Liver (tissue), 9 donors: ENCODE results near the gene RUNDC3A. TPM values are rescaled to one million over a fixed set of nuclear protein-coding genes. Genes with fewer than 3 reads are reported as not detected.

Experiments used
- DNase-seq: peaks from one replicate; pipeline ENCODE4 v3.0.0-alpha.2; 2017; ENCODE audit warnings: low spot score
- H3K27ac ChIP-seq, 2 donors: one replicate each; pipeline ENCODE4 v1.7.0; 2013; ENCODE audit warnings: inconsistent platforms in 2 of 2, low read length in 2 of 2, control low read depth in 1 of 2, low read depth in 1 of 2, mild to moderate bottlenecking in 1 of 2
- H3K27me3 ChIP-seq, 4 donors: one replicate each; pipeline versions ENCODE4 v1.6.1 to v1.7.0; 2013; ENCODE audit warnings: low read length in 3 of 4, inconsistent platforms in 1 of 4, mild to moderate bottlenecking in 1 of 4, moderate library complexity in 1 of 4; ENCODE audit not compliant: control insufficient read depth in 4 of 4, insufficient read depth in 4 of 4
- H3K36me3 ChIP-seq, 4 donors: one replicate each; pipeline versions ENCODE4 v1.6.1 to v1.7.0; 2013; ENCODE audit warnings: low read length in 3 of 4, mild to moderate bottlenecking in 3 of 4, low read depth in 1 of 4, moderate library complexity in 1 of 4; ENCODE audit not compliant: control insufficient read depth in 4 of 4, insufficient read depth in 3 of 4
- H3K4me1 ChIP-seq, 4 donors: one replicate each; pipeline versions ENCODE4 v1.6.1 to v1.7.0; 2013; ENCODE audit warnings: low read length in 3 of 4, mild to moderate bottlenecking in 3 of 4, moderate library complexity in 1 of 4; ENCODE audit not compliant: control insufficient read depth in 4 of 4, insufficient read depth in 4 of 4
- H3K4me3 ChIP-seq, 3 donors: one replicate each; pipeline versions ENCODE4 v1.6.1 to v1.7.0; 2013; ENCODE audit warnings: low read length in 3 of 3, control low read depth in 1 of 3, low read depth in 1 of 3, mild to moderate bottlenecking in 1 of 3
- H3K9ac ChIP-seq, 2 donors: one replicate each; pipeline ENCODE4 v1.7.0; 2013; ENCODE audit warnings: low read length in 2 of 2, mild to moderate bottlenecking in 2 of 2, moderate library complexity in 2 of 2, control low read depth in 1 of 2, low read depth in 1 of 2
- H3K9me3 ChIP-seq, 4 donors: one replicate each; pipeline versions ENCODE4 v1.6.1 to v1.7.0; 2013; ENCODE audit warnings: low read length in 3 of 4; ENCODE audit not compliant: control insufficient read depth in 4 of 4
- EGR1 ChIP-seq, 2 donors: IDR thresholded peaks; 2 replicates each; pipeline ENCODE4 v1.6.1; 2016 to 2018; ENCODE audit warnings: antibody characterized with exemption in 2 of 2, low read depth in 2 of 2
- FOXA1 ChIP-seq: IDR thresholded peaks from 2 replicates; pipeline ENCODE4 v1.6.1; 2016; ENCODE audit warnings: antibody characterized with exemption
- FOXA2 ChIP-seq: IDR thresholded peaks from 2 replicates; pipeline ENCODE4 v1.6.1; 2016; ENCODE audit warnings: antibody characterized with exemption
- GABPA ChIP-seq, 2 donors: IDR thresholded peaks in 1 of 2; conservative IDR thresholded peaks in 1 of 2; 2 replicates each; pipeline ENCODE4 v1.6.1; 2016; ENCODE audit warnings: antibody characterized with exemption in 2 of 2, mild to moderate bottlenecking in 1 of 2, moderate library complexity in 1 of 2
- HNF4A ChIP-seq, 2 donors: conservative IDR thresholded peaks; 2 replicates each; pipeline ENCODE4 v1.6.1; 2016; ENCODE audit warnings: antibody characterized with exemption in 2 of 2, mild to moderate bottlenecking in 2 of 2
- HNF4G ChIP-seq: IDR thresholded peaks from 2 replicates; pipeline ENCODE4 v1.6.1; 2016; ENCODE audit warnings: antibody characterized with exemption
- JUND ChIP-seq, 2 donors: IDR thresholded peaks; 2 replicates each; pipeline ENCODE4 v1.6.1; 2016; ENCODE audit warnings: antibody characterized with exemption in 2 of 2
- NR2F2 ChIP-seq: IDR thresholded peaks from 2 replicates; pipeline ENCODE4 v1.6.1; 2016; ENCODE audit warnings: antibody characterized with exemption
- RAD21 ChIP-seq, 2 donors: IDR thresholded peaks; 2 replicates each; pipeline ENCODE4 v1.6.1; 2016; ENCODE audit warnings: antibody characterized with exemption in 2 of 2, mild to moderate bottlenecking in 2 of 2
- RXRA ChIP-seq, 2 donors: IDR thresholded peaks; 2 replicates each; pipeline ENCODE4 v1.6.1; 2017 to 2018; ENCODE audit warnings: antibody characterized with exemption in 2 of 2, mild to moderate bottlenecking in 1 of 2
- SP1 ChIP-seq: IDR thresholded peaks from 2 replicates; pipeline ENCODE4 v1.6.1; 2018; ENCODE audit warnings: antibody characterized with exemption, mild to moderate bottlenecking
- TAF1 ChIP-seq: conservative IDR thresholded peaks from 2 replicates; pipeline ENCODE4 v1.6.1; 2016; ENCODE audit warnings: antibody characterized with exemption, mild to moderate bottlenecking
- YY1 ChIP-seq: IDR thresholded peaks from 2 replicates; pipeline ENCODE4 v1.6.1; 2016; ENCODE audit warnings: antibody characterized with exemption, mild to moderate bottlenecking
- WGBS: extraction: QIAGEN DNeasy Blood & Tissue Kit; methylation state at CpG from one replicate; pipeline ENCODE4 v1.1.7; 2013; 5-methylcytosine and 5-hydroxymethylcytosine counted together
- polyA plus RNA-seq, 2 donors: library from polyadenylated mRNA; stranded (reverse) in 1 of 2; unstranded in 1 of 2; fragments of 200-250 nt in 1 of 2; fragments of >200 nt in 1 of 2; fragmentation: Nextera tagmentation in 1 of 2; extraction: Ambion mirVana in 1 of 2; gene quantifications; one replicate each; pipeline versions ENCODE4 v1.2.1 to v1.2.3, GENCODE V29; 2013 to 2015
- total RNA-seq, 2 donors: library from RNA; depleted of rRNA; stranded (reverse); fragments of >200 nt; gene quantifications; one replicate each; pipeline ENCODE4 v1.2.3, GENCODE V29; 2014
- TF ChIP-seq, protein P1 (sequence below): IDR thresholded peaks from 2 replicates; pipeline ENCODE4 v1.6.1; 2016; ENCODE audit warnings: antibody characterized with exemption, mild to moderate bottlenecking
- TF ChIP-seq, protein P2 (sequence below): IDR thresholded peaks from 2 replicates; pipeline ENCODE4 v1.6.1; 2016; ENCODE audit warnings: antibody characterized with exemption
- TF ChIP-seq, protein P3 (sequence below): IDR thresholded peaks from 2 replicates; pipeline ENCODE4 v1.6.1; 2016; ENCODE audit warnings: antibody characterized with exemption
- TF ChIP-seq, protein P4 (sequence below): fragments of 150-350 bp; IDR thresholded peaks from 2 replicates; pipeline ENCODE4 v1.5.1; 2017; ENCODE audit warnings: improper control_type of control experiment, low read depth, low read length; ENCODE audit not compliant: missing input control
- TF ChIP-seq, protein P5 (sequence below): IDR thresholded peaks from 2 replicates; pipeline ENCODE4 v1.6.1; 2016; ENCODE audit warnings: antibody characterized with exemption
- donor health status: healthy.
- donor health status: healthy.
- donor health status: healthy.
- donor health status: healthy.
- donor health status: healthy.

RUNDC3A gene
- total and polyA plus RNA-seq, 4 donors = 0.05 to 17.0 (median 0.06) TPM; not detected in 1

DNA sequence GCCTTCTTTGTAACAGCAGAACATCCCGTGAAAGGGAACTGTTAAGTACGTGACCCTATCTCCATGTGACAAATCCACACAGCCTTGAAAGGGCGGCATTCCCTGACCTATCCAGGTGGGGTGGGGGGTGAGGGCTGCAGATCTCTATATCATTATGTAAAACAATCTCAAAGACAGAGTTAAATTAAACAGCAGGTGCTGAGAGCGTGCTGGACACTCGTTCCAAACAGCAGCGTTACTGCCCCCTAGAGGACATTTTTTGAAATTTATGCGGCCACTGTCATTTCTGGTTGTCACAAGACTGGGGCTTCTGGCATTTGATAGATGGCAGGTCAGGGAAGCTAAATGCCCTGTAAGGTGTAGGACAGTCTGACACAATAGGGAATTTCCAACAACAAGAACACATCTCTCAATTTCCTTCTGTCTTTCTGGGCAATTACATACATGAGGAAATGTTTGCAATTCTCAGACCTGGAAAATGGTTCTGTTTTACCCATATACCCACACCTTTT, 22.9 kb downstream of the RUNDC3A start:
- no peak overlapping the region for H3K27ac ChIP-seq
- no peak for TF ChIP-seq JUND (IDR thresholded peaks at IDR 0.05)
- no peak for TF ChIP-seq YY1
- peak; percentile 14 for TF ChIP-seq SP1
- TF ChIP-seq, protein P1, sequence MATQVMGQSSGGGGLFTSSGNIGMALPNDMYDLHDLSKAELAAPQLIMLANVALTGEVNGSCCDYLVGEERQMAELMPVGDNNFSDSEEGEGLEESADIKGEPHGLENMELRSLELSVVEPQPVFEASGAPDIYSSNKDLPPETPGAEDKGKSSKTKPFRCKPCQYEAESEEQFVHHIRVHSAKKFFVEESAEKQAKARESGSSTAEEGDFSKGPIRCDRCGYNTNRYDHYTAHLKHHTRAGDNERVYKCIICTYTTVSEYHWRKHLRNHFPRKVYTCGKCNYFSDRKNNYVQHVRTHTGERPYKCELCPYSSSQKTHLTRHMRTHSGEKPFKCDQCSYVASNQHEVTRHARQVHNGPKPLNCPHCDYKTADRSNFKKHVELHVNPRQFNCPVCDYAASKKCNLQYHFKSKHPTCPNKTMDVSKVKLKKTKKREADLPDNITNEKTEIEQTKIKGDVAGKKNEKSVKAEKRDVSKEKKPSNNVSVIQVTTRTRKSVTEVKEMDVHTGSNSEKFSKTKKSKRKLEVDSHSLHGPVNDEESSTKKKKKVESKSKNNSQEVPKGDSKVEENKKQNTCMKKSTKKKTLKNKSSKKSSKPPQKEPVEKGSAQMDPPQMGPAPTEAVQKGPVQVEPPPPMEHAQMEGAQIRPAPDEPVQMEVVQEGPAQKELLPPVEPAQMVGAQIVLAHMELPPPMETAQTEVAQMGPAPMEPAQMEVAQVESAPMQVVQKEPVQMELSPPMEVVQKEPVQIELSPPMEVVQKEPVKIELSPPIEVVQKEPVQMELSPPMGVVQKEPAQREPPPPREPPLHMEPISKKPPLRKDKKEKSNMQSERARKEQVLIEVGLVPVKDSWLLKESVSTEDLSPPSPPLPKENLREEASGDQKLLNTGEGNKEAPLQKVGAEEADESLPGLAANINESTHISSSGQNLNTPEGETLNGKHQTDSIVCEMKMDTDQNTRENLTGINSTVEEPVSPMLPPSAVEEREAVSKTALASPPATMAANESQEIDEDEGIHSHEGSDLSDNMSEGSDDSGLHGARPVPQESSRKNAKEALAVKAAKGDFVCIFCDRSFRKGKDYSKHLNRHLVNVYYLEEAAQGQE = no peak
- TF ChIP-seq HNF4A (conservative IDR thresholded peaks at IDR 0.05) = no peak
- no peak for TF ChIP-seq TAF1
- TF ChIP-seq, protein P2, sequence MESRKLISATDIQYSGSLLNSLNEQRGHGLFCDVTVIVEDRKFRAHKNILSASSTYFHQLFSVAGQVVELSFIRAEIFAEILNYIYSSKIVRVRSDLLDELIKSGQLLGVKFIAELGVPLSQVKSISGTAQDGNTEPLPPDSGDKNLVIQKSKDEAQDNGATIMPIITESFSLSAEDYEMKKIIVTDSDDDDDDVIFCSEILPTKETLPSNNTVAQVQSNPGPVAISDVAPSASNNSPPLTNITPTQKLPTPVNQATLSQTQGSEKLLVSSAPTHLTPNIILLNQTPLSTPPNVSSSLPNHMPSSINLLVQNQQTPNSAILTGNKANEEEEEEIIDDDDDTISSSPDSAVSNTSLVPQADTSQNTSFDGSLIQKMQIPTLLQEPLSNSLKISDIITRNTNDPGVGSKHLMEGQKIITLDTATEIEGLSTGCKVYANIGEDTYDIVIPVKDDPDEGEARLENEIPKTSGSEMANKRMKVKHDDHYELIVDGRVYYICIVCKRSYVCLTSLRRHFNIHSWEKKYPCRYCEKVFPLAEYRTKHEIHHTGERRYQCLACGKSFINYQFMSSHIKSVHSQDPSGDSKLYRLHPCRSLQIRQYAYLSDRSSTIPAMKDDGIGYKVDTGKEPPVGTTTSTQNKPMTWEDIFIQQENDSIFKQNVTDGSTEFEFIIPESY = no peak
- TF ChIP-seq, protein P3, sequence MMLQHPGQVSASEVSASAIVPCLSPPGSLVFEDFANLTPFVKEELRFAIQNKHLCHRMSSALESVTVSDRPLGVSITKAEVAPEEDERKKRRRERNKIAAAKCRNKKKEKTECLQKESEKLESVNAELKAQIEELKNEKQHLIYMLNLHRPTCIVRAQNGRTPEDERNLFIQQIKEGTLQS = no peak
- peak; percentile 84 to 85 for TF ChIP-seq RAD21 (IDR thresholded peaks at IDR 0.05)
- no peak for TF ChIP-seq FOXA2
- no peak for TF ChIP-seq RXRA (IDR thresholded peaks at IDR 0.05)
- TF ChIP-seq NR2F2 = no peak
- TF ChIP-seq, protein P4, sequence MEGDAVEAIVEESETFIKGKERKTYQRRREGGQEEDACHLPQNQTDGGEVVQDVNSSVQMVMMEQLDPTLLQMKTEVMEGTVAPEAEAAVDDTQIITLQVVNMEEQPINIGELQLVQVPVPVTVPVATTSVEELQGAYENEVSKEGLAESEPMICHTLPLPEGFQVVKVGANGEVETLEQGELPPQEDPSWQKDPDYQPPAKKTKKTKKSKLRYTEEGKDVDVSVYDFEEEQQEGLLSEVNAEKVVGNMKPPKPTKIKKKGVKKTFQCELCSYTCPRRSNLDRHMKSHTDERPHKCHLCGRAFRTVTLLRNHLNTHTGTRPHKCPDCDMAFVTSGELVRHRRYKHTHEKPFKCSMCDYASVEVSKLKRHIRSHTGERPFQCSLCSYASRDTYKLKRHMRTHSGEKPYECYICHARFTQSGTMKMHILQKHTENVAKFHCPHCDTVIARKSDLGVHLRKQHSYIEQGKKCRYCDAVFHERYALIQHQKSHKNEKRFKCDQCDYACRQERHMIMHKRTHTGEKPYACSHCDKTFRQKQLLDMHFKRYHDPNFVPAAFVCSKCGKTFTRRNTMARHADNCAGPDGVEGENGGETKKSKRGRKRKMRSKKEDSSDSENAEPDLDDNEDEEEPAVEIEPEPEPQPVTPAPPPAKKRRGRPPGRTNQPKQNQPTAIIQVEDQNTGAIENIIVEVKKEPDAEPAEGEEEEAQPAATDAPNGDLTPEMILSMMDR = peak; percentile 83
- no peak for TF ChIP-seq EGR1 (IDR thresholded peaks at IDR 0.05; ENCODE audit: low read depth in 2 of 2)
- TF ChIP-seq, protein P5, sequence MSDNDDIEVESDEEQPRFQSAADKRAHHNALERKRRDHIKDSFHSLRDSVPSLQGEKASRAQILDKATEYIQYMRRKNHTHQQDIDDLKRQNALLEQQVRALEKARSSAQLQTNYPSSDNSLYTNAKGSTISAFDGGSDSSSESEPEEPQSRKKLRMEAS = peak; percentile 38
- no peak for TF ChIP-seq HNF4G
- TF ChIP-seq FOXA1 = no peak
- TF ChIP-seq GABPA (IDR thresholded peaks at IDR 0.05 in 1 of 2, conservative IDR thresholded peaks at IDR 0.05 in 1 of 2) = no peak
- DNase-seq = peak; percentile 81

More for the DNA sequence above, 22.9 kb downstream of the RUNDC3A start:
- Histone ChIP-seq H3K27me3 (no peaks in the 10 kb centered on the region), H3K9ac (no peak overlapping the region), H3K4me1 (peaks cover 1 to 13% (median 6%) of the 10 kb centered on the region in 4 donors), H3K4me3 (no peak overlapping the region), H3K36me3 (no peaks in the 10 kb centered on the region), H3K9me3 (no peaks in the 10 kb centered on the region)
- WGBS = 3% methylated on average over 7 of the region's 7 CpGs
